Measurements from ENCODE around the gene ODAD3.
A peak's percentile ranks its signal among the peaks of the same experiment; 100 is the strongest.
"Not testable (repeated sequence)": the region's sequence is repeated elsewhere in the genome, so short reads cannot be mapped to it uniquely, and the experiment has no call there.

Gene ODAD3

DNA sequence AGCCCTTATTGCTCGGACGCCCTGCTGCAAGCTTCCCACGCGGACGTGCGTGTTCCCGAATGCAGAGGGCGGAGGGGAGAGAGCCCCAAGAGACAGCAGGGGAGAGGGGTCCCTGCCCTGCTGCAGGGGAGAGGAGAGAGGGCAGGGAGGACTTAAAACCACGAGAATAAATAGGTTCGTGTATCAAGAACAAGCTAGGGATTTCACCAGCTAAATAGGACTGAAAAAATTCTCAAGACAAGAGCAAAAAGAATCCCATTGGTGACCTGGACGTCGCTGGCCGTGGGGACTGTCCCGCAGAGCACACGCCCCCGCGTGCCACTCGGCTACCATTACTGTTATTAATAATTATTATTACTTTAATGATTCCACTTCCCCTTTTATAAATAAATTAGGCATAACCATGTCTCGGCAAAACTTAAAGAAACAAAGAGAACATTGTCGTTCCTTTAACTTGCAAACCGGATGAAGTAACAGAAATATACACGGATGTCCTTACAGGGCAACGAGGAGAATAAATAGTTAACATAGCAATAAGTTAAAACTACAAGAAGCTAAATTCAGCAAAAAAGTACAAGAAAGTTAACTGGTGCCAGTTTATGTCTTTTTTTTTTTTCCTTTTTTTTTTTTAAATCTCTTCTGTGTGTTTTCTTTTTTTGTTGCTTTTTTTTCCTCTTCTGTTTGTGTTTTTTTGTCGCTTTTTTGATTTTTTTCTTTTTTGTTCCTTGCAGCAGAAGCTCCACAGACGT is 17.1 kb upstream of the ODAD3 start:
- Mint-ChIP-seq H3K4me1 (peaks cover 19% of the 10 kb centered on the region), H3K4me3 (peak overlapping the region; percentile 44), H3K9me3 (no peaks in the 10 kb centered on the region), H3K27me3 (peaks cover 12% of the 10 kb centered on the region), H3K27ac (peak overlapping the region; percentile 58), H3K36me3 (peaks cover 32% of the 10 kb centered on the region)
- ATAC-seq = peak; percentile 21

DNA sequence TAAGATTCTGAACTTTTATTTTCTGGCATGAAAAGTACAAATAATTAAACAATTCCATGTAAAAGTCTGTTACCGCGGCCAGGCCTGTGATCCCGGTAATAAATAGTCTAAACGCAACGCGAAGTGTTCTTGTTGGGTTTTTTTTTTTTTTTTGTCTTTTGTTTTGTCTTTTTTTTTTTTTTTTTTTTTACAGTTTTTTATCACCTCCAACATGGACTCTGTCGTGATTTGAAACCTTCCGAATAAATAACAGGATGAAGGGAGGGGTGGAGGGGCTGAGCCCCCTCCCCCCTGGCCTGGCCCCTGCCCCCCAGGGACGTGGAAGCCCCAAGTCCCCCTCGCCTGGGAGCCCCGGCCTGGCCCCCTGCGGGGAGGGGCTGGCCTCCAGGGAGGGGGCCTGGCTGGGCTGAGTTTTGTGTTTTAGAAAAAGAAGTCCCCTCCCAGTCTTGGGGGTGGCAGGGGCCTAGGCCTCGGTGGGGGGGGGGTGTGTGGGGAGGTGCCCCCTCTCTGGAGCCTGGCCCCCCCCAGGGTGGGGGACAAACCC is 16.5 kb upstream of the ODAD3 start:
- peaks cover 39% of the 10 kb centered on the region for H3K36me3 Mint-ChIP-seq
- no peak overlapping the region for H3K27ac Mint-ChIP-seq
- no peaks in the 10 kb centered on the region for H3K9me3 Mint-ChIP-seq
- no peak overlapping the region for H3K4me3 Mint-ChIP-seq
- H3K27me3 Mint-ChIP-seq = peaks cover 12% of the 10 kb centered on the region
- peaks cover 19% of the 10 kb centered on the region for H3K4me1 Mint-ChIP-seq
- ATAC-seq = no peak

DNA sequence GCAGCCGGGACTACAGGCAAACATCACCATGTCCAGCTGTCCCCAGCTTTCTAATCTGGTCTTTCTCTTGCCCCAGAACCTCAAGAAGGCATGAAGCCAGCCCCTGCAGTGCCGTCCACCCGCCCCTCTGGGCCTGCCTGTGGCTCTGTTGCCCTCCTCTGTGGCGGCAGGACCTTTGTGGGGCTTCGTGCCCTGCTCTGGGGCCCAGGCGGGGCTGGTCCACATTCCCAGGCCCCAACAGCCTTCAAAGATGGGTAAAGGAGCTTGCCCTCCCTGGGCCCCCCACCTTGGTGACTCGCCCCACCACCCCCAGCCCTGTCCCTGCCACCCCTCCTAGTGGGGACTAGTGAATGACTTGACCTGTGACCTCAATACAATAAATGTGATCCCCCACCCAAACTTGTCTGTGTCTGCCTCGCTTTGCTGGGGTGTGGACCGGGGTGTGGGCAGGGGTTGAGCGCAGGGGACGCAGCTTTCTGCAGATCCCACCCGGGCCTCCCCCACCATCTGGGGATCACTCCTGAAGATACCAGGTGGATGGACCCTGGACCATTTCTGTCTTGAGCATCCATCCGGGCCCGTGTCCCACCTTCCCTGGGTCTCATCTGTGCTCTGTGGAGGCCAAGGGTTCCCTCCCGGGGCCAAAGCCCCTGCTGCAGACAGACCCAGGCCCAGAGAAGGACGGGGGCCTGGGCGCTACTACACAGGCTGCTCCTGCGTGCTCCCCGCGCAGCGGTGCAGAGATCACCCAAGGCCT is 15.8 kb upstream of the ODAD3 start:
- Mint-ChIP-seq H3K27me3 (peaks cover 12% of the 10 kb centered on the region), H3K4me1 (peaks cover 19% of the 10 kb centered on the region), H3K4me3 (no peak overlapping the region), H3K9me3 (no peaks in the 10 kb centered on the region), H3K27ac (no peak overlapping the region), H3K36me3 (peaks cover 42% of the 10 kb centered on the region)
- no peak for ATAC-seq

DNA sequence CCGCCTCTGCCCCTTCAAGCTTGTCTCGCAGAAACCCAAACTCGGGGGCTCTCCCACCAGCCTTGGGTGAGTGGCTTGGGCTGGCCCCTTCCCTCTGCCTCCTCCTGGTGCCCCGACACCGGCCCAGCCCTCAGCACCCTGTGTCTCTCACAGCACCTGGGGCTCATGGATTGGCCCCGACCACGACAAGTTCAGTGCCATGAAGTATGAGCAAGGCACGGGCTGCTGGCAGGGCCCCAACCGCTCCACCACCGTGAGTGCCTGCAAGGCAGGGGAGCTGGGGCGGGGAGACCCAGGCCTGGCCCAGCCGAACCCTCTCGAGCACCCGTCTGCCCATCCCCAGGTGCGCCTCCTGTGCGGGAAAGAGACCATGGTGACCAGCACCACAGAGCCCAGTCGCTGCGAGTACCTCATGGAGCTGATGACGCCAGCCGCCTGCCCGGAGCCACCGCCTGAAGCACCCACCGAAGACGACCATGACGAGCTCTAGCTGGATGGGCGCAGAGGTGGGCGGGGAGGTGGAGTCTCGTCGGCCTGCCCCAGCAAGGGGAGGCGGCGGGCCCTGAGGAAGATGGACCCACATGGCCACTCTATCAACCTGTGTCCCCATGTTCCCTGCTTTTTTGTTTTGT is 14.1 kb upstream of the ODAD3 start:
- peaks cover 59% of the 10 kb centered on the region for H3K36me3 Mint-ChIP-seq
- H3K4me1 Mint-ChIP-seq = peaks cover 30% of the 10 kb centered on the region
- H3K27ac Mint-ChIP-seq = no peak overlapping the region
- H3K27me3 Mint-ChIP-seq = peaks cover 12% of the 10 kb centered on the region
- no peak overlapping the region for H3K4me3 Mint-ChIP-seq
- H3K9me3 Mint-ChIP-seq = no peaks in the 10 kb centered on the region
- no peak for ATAC-seq

DNA sequence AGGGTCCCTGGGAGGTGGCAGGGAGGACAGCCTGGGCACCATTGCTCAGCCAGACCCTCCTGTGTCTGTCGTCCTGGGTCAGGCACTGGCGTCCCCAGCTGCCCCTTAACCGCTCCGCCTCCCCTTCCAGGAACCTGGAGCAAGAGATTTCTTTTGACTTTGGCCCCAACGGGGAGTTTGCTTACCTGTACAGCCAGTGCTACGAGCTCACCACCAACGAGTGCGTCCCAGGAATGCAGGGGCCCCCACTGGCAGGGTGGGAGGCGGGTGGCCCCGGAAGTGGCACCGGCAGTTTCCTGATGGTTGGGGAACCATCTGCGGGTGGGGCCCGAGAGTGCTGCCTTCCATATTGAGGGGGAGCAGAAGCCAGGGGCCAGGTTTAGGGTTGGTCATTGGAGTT is 13.5 kb upstream of the ODAD3 start:
- Mint-ChIP-seq H3K4me1 (peaks cover 32% of the 10 kb centered on the region), H3K27ac (no peak overlapping the region), H3K27me3 (peaks cover 12% of the 10 kb centered on the region), H3K36me3 (peaks cover 62% of the 10 kb centered on the region), H3K4me3 (no peak overlapping the region), H3K9me3 (no peaks in the 10 kb centered on the region)
- ATAC-seq = no peak

DNA sequence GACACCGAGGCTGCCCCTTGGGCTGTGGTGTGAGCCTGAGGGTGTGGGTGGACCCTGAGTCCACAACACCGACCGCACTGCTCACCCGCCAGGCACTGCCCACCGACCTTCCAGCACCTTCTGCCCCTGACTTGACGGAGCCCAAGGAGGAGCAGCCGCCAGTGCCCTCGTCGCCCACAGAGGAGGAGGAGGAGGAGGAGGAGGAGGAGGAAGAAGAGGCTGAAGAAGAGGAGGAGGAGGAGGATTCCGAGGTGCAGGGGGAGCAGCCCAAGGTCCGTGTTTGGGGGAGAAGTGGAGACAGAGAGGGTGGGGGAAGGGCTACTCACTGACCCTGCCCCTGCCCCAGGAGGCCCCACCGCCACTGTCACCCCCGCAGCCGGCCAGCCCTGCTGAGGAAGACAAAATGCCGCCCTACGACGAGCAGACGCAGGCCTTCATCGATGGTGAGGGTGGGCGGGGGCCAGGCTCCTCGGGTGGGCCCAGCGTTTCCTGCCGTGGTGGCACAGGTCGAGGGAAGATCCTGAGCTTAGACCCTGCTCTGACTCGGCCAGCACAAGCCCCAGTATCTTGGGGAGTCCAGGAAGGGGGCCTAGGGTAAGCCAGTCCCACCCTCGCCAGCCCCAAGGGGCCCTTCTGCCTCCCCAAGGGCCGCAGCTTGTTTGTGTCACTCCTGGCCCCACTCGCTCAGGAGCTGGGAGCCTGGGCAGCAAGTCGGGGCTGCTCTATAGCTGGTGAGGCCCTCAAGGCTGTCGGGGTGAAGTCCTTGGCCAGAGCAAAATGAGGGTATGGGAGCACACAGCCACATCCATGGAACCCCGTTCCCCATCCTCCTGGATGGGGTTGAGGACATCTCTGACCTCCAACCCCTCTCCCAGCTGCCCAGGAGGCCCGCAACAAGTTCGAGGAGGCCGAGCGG is 12.7 kb upstream of the ODAD3 start:
- H3K4me1 Mint-ChIP-seq = peaks cover 30% of the 10 kb centered on the region
- peaks cover 62% of the 10 kb centered on the region for H3K36me3 Mint-ChIP-seq
- no peak overlapping the region for H3K4me3 Mint-ChIP-seq
- H3K9me3 Mint-ChIP-seq = no peaks in the 10 kb centered on the region
- no peak for ATAC-seq
- peaks cover 7% of the 10 kb centered on the region for H3K27me3 Mint-ChIP-seq
- no peak overlapping the region for H3K27ac Mint-ChIP-seq

DNA sequence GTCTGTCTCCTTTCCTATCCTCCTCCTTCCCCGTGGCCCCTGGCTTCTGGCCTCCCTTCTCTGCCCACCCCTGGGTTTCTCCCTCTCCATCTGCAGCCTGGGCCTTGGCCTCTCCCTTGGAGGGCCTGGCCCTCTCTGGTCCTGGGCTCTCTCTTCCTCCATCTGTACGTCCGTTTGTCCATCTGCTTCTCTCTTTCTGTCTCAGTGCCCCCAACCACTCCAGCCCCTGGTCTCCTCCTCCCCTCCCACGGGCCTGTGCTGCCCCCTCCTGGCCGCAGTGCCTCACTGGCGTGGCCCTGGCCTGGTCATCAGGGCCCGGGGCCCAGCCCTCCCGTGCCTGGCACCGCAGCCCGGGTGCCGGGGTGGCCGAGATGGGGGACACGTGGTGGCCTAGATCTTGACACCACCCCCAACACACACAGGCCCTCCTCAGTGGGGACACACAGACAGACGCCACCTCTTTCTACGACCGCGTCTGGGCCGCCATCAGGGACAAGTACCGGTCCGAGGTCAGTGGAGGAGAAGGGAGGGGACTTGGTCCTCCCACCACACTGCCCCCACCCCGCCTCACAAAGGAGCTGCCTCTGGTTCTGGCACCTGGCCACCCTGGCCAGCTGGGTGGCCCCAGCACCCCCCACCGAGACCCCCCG is 11.9 kb upstream of the ODAD3 start:
- no peak for ATAC-seq
- Mint-ChIP-seq H3K27me3 (no peaks in the 10 kb centered on the region), H3K4me3 (no peak overlapping the region), H3K4me1 (peaks cover 28% of the 10 kb centered on the region), H3K9me3 (no peaks in the 10 kb centered on the region), H3K36me3 (peaks cover 69% of the 10 kb centered on the region), H3K27ac (no peak overlapping the region)

DNA sequence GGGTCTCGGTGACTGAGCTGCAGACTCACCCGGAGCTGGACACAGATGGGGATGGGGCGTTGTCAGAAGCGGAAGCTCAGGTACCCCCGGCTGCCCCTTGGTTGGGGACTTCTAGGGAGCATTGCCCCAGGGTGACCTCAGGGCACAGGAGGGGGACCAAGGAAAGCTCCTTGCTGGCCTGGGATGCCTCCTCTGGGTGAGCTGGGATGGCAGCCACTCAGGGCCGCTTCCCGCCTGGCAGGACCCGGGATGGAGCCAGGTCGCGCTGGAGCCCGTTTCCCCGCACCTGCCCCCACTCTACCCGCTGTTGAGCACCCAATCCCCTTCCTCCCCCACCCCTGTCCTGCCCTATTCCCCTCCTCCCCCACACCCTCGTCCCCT is 11.3 kb upstream of the ODAD3 start:
- Mint-ChIP-seq H3K4me3 (no peak overlapping the region), H3K27me3 (no peaks in the 10 kb centered on the region), H3K9me3 (no peaks in the 10 kb centered on the region), H3K27ac (no peak overlapping the region), H3K36me3 (peaks cover 74% of the 10 kb centered on the region), H3K4me1 (peaks cover 30% of the 10 kb centered on the region)
- no peak for ATAC-seq

DNA sequence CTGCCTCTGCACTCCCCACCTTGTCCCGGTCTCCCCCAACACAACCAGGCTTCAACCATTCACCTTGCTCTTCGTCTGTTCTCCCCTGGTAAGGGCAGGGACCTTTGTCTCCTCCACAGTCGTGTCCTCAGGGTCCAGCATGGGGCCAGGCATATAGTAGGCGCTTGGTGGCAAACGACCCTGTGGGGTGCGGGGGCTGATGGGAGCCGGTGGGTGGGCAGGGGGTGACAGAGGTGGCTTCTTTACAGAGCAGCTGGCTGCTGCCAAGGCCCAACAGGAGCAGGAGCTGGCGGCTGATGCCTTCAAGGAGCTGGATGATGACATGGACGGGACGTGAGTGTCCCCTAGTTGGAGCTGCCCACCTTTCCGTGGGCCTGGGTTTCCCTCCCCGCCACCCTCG is 10.2 kb upstream of the ODAD3 start:
- no peaks in the 10 kb centered on the region for H3K27me3 Mint-ChIP-seq
- peaks cover 30% of the 10 kb centered on the region for H3K4me1 Mint-ChIP-seq
- ATAC-seq = no peak
- H3K36me3 Mint-ChIP-seq = peaks cover 73% of the 10 kb centered on the region
- no peak overlapping the region for H3K27ac Mint-ChIP-seq
- no peak overlapping the region for H3K4me3 Mint-ChIP-seq
- H3K9me3 Mint-ChIP-seq = no peaks in the 10 kb centered on the region

DNA sequence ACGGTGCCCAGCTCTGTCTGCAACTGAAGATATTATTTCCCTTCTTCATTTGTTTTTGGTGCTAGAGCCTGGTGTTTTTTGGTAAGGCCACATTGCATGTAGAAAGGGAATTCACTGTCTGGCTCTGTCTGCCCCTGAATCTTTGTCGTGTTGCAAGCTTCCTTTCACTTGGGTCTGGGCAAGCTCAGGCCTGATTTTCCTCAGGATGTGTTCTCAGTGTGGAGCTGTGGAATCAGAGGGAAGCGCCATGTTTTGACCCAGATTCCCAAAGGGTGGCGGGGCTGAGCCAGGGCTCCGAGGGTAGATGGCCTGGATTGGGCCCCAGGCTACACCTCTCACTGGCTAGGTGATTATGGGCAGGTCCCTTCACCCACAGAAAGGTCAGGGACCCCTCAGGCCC is 9.1 kb upstream of the ODAD3 start:
- no peaks in the 10 kb centered on the region for H3K9me3 Mint-ChIP-seq
- H3K4me3 Mint-ChIP-seq = no peak overlapping the region
- no peak overlapping the region for H3K27ac Mint-ChIP-seq
- no peak for ATAC-seq
- H3K4me1 Mint-ChIP-seq = peaks cover 30% of the 10 kb centered on the region
- H3K36me3 Mint-ChIP-seq = peaks cover 64% of the 10 kb centered on the region
- H3K27me3 Mint-ChIP-seq = no peaks in the 10 kb centered on the region

DNA sequence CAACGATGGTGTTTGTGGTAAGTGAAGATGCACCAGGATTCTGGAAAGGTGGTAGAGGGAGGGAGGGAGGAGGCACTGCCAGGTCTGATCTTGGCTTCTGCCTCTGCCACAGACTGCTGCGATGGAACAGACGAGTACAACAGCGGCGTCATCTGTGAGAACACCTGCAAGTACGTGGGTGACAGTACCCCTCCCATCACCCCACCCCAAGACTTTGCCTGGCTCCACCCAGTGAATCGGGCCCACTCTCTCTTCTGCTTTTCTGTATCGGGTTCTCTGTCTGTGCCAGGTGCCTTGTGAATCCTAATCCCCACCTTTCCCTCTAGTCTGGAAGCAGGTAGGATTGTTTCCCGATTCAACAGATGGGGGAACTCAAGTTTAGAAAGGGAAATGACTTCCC is 3.0 kb upstream of the ODAD3 start:
- Mint-ChIP-seq H3K4me1 (peaks cover 53% of the 10 kb centered on the region), H3K4me3 (peak overlapping the region; percentile 38), H3K9me3 (no peaks in the 10 kb centered on the region), H3K27me3 (no peaks in the 10 kb centered on the region), H3K27ac (peak overlapping the region; percentile 94), H3K36me3 (peaks cover 48% of the 10 kb centered on the region)
- ATAC-seq = peak; percentile 22

DNA sequence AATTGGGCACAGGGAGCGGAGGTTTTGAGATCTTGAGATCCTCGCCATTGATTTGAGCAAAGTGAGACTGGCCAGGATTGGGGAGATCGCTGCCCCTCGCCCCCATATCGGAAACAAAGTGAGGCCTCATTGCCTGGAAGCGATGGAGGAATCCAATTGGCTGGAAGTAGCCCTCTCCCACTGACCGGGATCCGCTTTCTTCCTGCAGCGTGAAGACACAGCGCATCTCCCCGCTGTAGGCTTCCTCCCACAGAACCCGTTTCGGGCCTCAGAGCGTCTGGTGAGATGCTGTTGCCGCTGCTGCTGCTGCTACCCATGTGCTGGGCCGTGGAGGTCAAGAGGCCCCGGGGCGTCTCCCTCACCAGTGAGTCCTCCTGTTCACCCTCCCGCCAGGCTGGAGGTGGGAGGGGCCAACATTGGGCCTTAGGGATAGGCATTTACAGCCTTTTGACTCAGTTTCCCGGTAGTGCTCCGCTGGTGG is 952 bp upstream of the ODAD3 start:
- Mint-ChIP-seq H3K4me3 (peak overlapping the region; percentile 96), H3K27me3 (no peaks in the 10 kb centered on the region), H3K4me1 (peaks cover 39% of the 10 kb centered on the region), H3K36me3 (peaks cover 32% of the 10 kb centered on the region), H3K27ac (peak overlapping the region; percentile 94), H3K9me3 (no peaks in the 10 kb centered on the region)
- no peak for ATAC-seq

DNA sequence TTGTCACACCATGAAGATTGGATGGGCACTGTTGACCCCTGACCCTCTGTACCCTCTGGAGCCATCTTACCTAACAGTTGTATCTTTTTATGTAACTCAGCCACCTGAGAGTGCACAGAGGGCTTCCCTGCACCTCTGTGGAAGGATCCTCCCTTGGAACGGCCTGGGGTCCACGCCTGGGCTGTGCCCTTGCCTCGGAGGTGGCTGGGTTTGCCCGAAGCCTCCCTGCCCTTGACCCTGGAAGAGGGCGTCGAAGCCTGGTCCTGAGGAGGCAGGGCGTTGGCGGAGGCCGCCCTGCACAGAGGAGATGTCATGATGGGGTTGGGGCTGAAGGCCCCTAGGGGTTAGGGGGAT is 241 bp downstream of the ODAD3 start:
- peak; percentile 38 for ATAC-seq
- Mint-ChIP-seq H3K27me3 (no peaks in the 10 kb centered on the region), H3K36me3 (peaks cover 27% of the 10 kb centered on the region), H3K4me3 (peak overlapping the region; percentile 96), H3K9me3 (no peaks in the 10 kb centered on the region), H3K27ac (peak overlapping the region; percentile 94), H3K4me1 (peaks cover 36% of the 10 kb centered on the region)

DNA sequence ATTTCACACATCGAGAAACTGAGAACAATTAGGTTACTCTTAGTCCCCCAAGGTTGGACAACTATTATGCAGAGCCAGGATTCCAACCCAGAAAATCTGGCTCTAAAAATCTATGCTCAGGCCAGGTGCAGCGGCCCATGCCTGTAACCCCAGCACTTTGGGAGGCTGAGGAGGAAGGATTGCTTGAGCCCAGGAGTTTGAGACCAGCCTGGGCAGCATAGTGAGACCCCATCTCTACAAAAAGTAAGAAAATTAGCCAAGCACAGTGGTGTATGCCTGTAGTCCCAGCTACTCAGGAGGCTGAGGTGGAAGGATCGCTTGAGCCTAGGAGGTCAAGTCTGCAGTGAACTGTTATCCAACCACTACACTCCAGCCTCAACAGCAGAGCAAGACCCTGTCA is 1.4 kb downstream of the ODAD3 start:
- not testable (repeated sequence) for H3K9me3 Mint-ChIP-seq, ATAC-seq, H3K4me3 Mint-ChIP-seq, H3K27ac Mint-ChIP-seq, H3K27me3 Mint-ChIP-seq
- Mint-ChIP-seq H3K4me1 (peaks cover 36% of the 10 kb centered on the region), H3K36me3 (peaks cover 22% of the 10 kb centered on the region)

All from stimulated activated memory B cell treated with anti-CD40 and anti-IgM and Interleukin-4, amounts not matched to agents 10 μg/mL and 1 μg/mL and 100 μg/mL, for 72 hours (primary cell).